ENCODE results near the gene RALGDS.

The RALGDS gene

DNA sequence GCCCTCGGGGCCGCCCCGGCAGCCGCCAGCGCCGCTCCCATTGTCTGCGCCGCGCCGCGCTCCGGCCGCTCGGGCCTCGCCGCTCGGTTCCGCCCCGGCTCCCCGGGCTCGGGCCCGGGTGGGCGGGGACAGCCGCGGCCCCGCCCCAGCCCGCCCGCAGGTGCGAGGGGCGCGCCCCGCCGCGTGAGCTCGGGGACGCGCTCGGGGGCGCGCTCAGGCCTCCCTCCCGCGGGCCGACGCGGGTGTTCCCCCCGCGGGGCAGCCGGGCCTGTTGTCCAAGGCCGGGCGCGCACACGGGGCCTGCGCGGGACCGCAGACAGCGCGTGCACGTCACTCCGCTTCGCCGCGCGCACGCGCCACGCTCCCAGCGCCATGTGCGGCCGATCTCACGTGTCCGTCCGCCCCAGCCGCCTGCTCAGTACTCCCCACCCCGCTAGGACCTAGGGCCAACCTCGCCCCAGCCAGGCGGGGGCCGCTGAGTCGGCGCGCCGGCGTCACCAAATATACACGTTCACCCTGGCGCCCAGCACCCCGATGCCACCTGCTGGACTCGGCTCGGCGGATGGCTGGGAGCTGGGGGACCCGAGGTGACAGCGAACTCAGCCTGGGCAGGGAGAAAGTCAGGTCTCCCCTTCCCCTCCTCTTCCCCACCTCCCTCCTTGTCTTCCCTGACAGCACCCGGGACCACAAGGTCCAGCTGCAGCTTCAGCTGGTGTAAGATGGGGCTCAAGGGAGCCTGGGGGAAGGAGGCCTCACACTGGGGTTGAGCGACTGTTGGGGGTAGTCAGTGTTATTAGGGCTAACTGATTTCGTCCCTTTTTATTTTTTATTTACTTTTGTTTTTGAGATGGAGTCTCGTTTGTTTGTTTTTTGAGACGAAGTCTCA is 28.3 kb upstream of the RALGDS start (continued):
- TF ChIP-seq HOXA7 (CRISPR knock-in tag; IDR thresholded peaks at IDR 0.05; ENCODE audit: borderline replicate concordance) = no peak
- peak; percentile 55; the same call in 1 of the 2 replicates for TF ChIP-seq WT1 (tag by site-specific recombination; IDR thresholded peaks at IDR 0.05)
- TF ChIP-seq ZNF510 (tag by site-specific recombination; IDR thresholded peaks at IDR 0.05; ENCODE audit: insufficient replicate concordance) = no peak
- no peak for TF ChIP-seq ZNF211 (tag by site-specific recombination; IDR thresholded peaks at IDR 0.05; ENCODE audit: low read depth)
- TF ChIP-seq SP2 (tag by site-specific recombination; IDR thresholded peaks at IDR 0.05) = peak; percentile 39
- TF ChIP-seq ZNF658 (tag by site-specific recombination; IDR thresholded peaks at IDR 0.05) = no peak
- peak; percentile 96 for TF ChIP-seq PATZ1 (tag by site-specific recombination; IDR thresholded peaks at IDR 0.05)
- TF ChIP-seq, protein P1, sequence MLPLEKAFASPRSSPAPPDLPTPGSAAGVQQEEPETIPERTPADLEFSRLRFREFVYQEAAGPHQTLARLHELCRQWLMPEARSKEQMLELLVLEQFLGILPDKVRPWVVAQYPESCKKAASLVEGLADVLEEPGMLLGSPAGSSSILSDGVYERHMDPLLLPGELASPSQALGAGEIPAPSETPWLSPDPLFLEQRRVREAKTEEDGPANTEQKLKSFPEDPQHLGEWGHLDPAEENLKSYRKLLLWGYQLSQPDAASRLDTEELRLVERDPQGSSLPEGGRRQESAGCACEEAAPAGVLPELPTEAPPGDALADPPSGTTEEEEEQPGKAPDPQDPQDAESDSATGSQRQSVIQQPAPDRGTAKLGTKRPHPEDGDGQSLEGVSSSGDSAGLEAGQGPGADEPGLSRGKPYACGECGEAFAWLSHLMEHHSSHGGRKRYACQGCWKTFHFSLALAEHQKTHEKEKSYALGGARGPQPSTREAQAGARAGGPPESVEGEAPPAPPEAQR (tag by site-specific recombination; IDR thresholded peaks at IDR 0.05) = no peak
- TF ChIP-seq, protein P2, sequence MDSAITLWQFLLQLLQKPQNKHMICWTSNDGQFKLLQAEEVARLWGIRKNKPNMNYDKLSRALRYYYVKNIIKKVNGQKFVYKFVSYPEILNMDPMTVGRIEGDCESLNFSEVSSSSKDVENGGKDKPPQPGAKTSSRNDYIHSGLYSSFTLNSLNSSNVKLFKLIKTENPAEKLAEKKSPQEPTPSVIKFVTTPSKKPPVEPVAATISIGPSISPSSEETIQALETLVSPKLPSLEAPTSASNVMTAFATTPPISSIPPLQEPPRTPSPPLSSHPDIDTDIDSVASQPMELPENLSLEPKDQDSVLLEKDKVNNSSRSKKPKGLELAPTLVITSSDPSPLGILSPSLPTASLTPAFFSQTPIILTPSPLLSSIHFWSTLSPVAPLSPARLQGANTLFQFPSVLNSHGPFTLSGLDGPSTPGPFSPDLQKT (IDR thresholded peaks at IDR 0.05; ENCODE audit: borderline replicate concordance, low read depth, low read length) = no peak
- no peak for TF ChIP-seq ZNF433 (tag by site-specific recombination; IDR thresholded peaks at IDR 0.05; ENCODE audit: low read depth)
- TF ChIP-seq ZBTB20 (tag by site-specific recombination; IDR thresholded peaks at IDR 0.05) = peak; percentile 97
- TF ChIP-seq ZNF792 (tag by site-specific recombination; IDR thresholded peaks at IDR 0.05) = no peak
- TF ChIP-seq, protein P3, sequence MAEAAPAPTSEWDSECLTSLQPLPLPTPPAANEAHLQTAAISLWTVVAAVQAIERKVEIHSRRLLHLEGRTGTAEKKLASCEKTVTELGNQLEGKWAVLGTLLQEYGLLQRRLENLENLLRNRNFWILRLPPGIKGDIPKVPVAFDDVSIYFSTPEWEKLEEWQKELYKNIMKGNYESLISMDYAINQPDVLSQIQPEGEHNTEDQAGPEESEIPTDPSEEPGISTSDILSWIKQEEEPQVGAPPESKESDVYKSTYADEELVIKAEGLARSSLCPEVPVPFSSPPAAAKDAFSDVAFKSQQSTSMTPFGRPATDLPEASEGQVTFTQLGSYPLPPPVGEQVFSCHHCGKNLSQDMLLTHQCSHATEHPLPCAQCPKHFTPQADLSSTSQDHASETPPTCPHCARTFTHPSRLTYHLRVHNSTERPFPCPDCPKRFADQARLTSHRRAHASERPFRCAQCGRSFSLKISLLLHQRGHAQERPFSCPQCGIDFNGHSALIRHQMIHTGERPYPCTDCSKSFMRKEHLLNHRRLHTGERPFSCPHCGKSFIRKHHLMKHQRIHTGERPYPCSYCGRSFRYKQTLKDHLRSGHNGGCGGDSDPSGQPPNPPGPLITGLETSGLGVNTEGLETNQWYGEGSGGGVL (tag by site-specific recombination; IDR thresholded peaks at IDR 0.05) = no peak; the same call in 1 of the 2 replicates
- no peak for TF ChIP-seq ZNF350 (tag by site-specific recombination; IDR thresholded peaks at IDR 0.05)
- peak; percentile 67; the same call in 1 of the 2 replicates for TF ChIP-seq PBX3 (CRISPR knock-in tag; IDR thresholded peaks at IDR 0.05)
- TF ChIP-seq YY2 (tag by site-specific recombination; IDR thresholded peaks at IDR 0.05) = no peak
- peak; percentile 69; the same call in 1 of the 2 replicates for TF ChIP-seq ZNF10 (tag by site-specific recombination; IDR thresholded peaks at IDR 0.05)
- TF ChIP-seq ZNF248 (tag by site-specific recombination; IDR thresholded peaks at IDR 0.05) = no peak
- TF ChIP-seq ZNF157 (tag by site-specific recombination; IDR thresholded peaks at IDR 0.05) = no peak
- no peak for TF ChIP-seq ZNF837 (tag by site-specific recombination; IDR thresholded peaks at IDR 0.05)
- no peak for TF ChIP-seq ZNF514 (tag by site-specific recombination; IDR thresholded peaks at IDR 0.05)
- no peak for TF ChIP-seq ZNF302 (tag by site-specific recombination; IDR thresholded peaks at IDR 0.05; ENCODE audit: low read depth)
- TF ChIP-seq ZNF558 (tag by site-specific recombination; IDR thresholded peaks at IDR 0.05) = no peak
- TF ChIP-seq, protein P4, sequence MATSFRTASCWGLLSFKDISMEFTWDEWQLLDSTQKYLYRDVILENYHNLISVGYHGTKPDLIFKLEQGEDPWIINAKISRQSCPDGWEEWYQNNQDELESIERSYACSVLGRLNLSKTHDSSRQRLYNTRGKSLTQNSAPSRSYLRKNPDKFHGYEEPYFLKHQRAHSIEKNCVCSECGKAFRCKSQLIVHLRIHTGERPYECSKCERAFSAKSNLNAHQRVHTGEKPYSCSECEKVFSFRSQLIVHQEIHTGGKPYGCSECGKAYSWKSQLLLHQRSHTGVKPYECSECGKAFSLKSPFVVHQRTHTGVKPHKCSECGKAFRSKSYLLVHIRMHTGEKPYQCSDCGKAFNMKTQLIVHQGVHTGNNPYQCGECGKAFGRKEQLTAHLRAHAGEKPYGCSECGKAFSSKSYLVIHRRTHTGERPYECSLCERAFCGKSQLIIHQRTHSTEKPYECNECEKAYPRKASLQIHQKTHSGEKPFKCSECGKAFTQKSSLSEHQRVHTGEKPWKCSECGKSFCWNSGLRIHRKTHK (tag by site-specific recombination; IDR thresholded peaks at IDR 0.05) = no peak
- TF ChIP-seq KLF17 (tag by site-specific recombination; IDR thresholded peaks at IDR 0.05) = peak; percentile 86
- TF ChIP-seq ZNF692 (tag by site-specific recombination; IDR thresholded peaks at IDR 0.05) = peak; percentile 71
- TF ChIP-seq ZNF366 (tag by site-specific recombination; conservative IDR thresholded peaks at IDR 0.05) = peak; percentile 66
